HG03039 (cell line): Measurements from ENCODE around the gene ANGPT4.
"Not testable (repeated sequence)": the region's sequence is repeated elsewhere in the genome, so short reads cannot be mapped to it uniquely, and the experiment has no call there.

ENCODE experiments used
- ATAC-seq: cut with Tn5 transposase; IDR thresholded peaks from one replicate; pipeline ENCODE4 v1.9.1; 2021; ENCODE audit warnings: mild to moderate bottlenecking, moderate library complexity; ENCODE audit not compliant: unreplicated experiment

Gene ANGPT4

GRCh38 chr20:829551-829950, 86.6 kb downstream of the ANGPT4 start:
- ATAC-seq, result no peak

GRCh38 chr20:828987-829386, 87.1 kb downstream of the ANGPT4 start:
- no peak for ATAC-seq

GRCh38 chr20:827981-828380, 88.2 kb downstream of the ANGPT4 start:
- ATAC-seq, result not testable (repeated sequence)

GRCh38 chr20:826695-827323, 89.3 kb downstream of the ANGPT4 start:
- no peak for ATAC-seq

- no peak for ATAC-seq
Observed at GRCh38 chr20:825710-826421, 90.3 kb downstream of the ANGPT4 start.

GRCh38 chr20:824916-825315, 91.2 kb downstream of the ANGPT4 start:
- no peak for ATAC-seq

- ATAC-seq, result no peak
Observed at GRCh38 chr20:824490-824889, 91.6 kb downstream of the ANGPT4 start.

GRCh38 chr20:823574-823902, 92.6 kb downstream of the ANGPT4 start:
- no peak for ATAC-seq

- ATAC-seq, result no peak
Observed at GRCh38 chr20:822651-823573, 93.2 kb downstream of the ANGPT4 start.

GRCh38 chr20:821731-822065, 94.4 kb downstream of the ANGPT4 start:
- ATAC-seq, result no peak

- no peak for ATAC-seq
Observed at GRCh38 chr20:821046-821730, 94.9 kb downstream of the ANGPT4 start.

GRCh38 chr20:820323-820953, 95.7 kb downstream of the ANGPT4 start:
- no peak for ATAC-seq
